Adrenal gland (tissue), 12 donors: Measurements from ENCODE around the gene ARHGAP6. TPM values are rescaled to one million over a fixed set of nuclear protein-coding genes. Genes with fewer than 3 reads are reported as not detected.

Experiments
- DNase-seq, 7 donors: peaks; one replicate each; pipeline ENCODE4 v3.0.0-alpha.2; 2019 to 2020
- H3K27ac ChIP-seq, 5 donors: fragments of 200-600 bp; sonication (generic) in 4 of 5; 1 replicate in 3 of 5; 2 replicates in 2 of 5; pipeline versions ENCODE4 v1.5.1 to v1.8.0; 2016 to 2020; ENCODE audit warnings: mild to moderate bottlenecking in 1 of 5
- H3K27me3 ChIP-seq: fragments of 200-600 bp; 2 replicates; pipeline ENCODE4 v1.8.0; 2021
- H3K36me3 ChIP-seq, 2 donors: fragments of 200-600 bp; replicated peaks in 1 of 2; 1 replicate in 1 of 2; 2 replicates in 1 of 2; pipeline versions ENCODE4 v1.5.1 to v1.8.0; 2018 to 2022
- H3K4me1 ChIP-seq, 2 donors: fragments of 200-600 bp; replicated peaks in 1 of 2; 1 replicate in 1 of 2; 2 replicates in 1 of 2; pipeline versions ENCODE4 v1.5.1 to v1.8.0; 2018 to 2021
- H3K4me3 ChIP-seq, 4 donors: fragments of 200-600 bp; sonication (generic) in 3 of 4; one replicate each; pipeline ENCODE4 v1.5.1; 2016 to 2018
- H3K9me3 ChIP-seq, 3 donors: fragments of 200-600 bp; sonication (generic) in 1 of 3; replicated peaks in 1 of 3; 1 replicate in 2 of 3; 2 replicates in 1 of 3; pipeline versions ENCODE4 v1.5.1 to v1.8.0; 2016 to 2021
- POLR2A ChIP-seq, 2 donors: fragments of 450-650 bp; IDR thresholded peaks; one replicate each; pipeline ENCODE4 v1.6.1; 2017; ENCODE audit warnings: antibody characterized with exemption in 2 of 2, mild to moderate bottlenecking in 2 of 2, moderate library complexity in 1 of 2
- WGBS, 4 donors: extraction: QIAGEN DNeasy Blood & Tissue Kit in 2 of 4; methylation state at CpG; one replicate each; pipeline versions ENCODE4 v1.1.5 to v1.1.7; 2013 to 2017; 5-methylcytosine and 5-hydroxymethylcytosine counted together
- intact Hi-C, 2 donors: fragments of 100-400 bp; cut with DNase I; formaldehyde crosslinking; loops; one replicate each; pipeline versions ENCODE4 v1.14.1 to v1.15.0; 2022 to 2023
- polyA plus RNA-seq, 3 donors: library from polyadenylated mRNA; stranded (reverse); fragments of 200-250 nt in 2 of 3; fragments of 350-450 nt in 1 of 3; fragmentation: Illumina TruSeq in 1 of 3; extraction: RNeasy Lipid Tissue Mini Kit (QIAGEN cat#74804) in 1 of 3; gene quantifications; one replicate each; pipeline ENCODE4 v1.2.3, GENCODE V29; 2013 to 2014
- total RNA-seq, 9 donors: library from RNA; depleted of rRNA in 4 of 9; stranded (reverse); fragments of >200 nt in 4 of 9; fragments of 120-200 nt in 1 of 9; fragmentation: NEBNext Ultra II Directional in 1 of 9; extraction: Animal tissue kit (Norgen Biotek cat#: 25700) in 1 of 9; gene quantifications; one replicate each; pipeline versions ENCODE4 v1.1.0 to v1.2.4, GENCODE V29; 2013 to 2023
- TF ChIP-seq, protein P1 (sequence below), 6 experiments: fragments of 450-650 bp in 4 of 6; fragments of 200-600 bp in 2 of 6; sonication (generic) in 1 of 6; IDR thresholded peaks; 1 replicate in 5 of 6; 2 replicates in 1 of 6; pipeline versions ENCODE4 v1.5.1 to v1.8.0; 2016 to 2021; ENCODE audit warnings: antibody characterized with exemption in 6 of 6, mild to moderate bottlenecking in 2 of 6, moderate library complexity in 1 of 6
- donor health status: healthy with polysubstance abuse.
- donor health status: Bipolar disorder and iron deficiency.
- donor health status: DM: yes; HTN: yes; CAD: no.
- donor health status: DM: no; HTN: no; CAD: no.
- donor health status: DM: no; HTN: no; CAD: no.
- donor health status: DM: yes; HTN: yes; CAD: no.

Gene ARHGAP6
- total and polyA plus RNA-seq, 12 donors, result 0.78 to 4.2 (median 2.7) TPM

DNA sequence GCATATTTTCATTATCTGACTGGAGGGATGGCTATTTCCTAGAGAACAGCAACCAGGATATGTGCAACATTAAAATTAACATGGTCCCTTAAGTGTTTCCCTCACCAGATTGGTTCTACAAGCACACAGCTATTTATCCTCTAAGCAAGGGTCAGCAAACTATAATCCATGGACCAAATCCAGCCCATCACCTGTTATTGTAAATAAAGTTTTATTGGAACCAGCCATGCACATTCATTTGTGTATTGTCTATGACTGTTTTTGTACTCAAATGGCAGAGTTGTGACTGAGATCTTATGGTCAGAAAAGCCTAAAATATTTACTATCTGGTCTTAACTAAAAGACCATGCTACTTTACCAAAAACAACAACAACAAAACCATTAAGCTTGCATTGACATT is 294.6 kb downstream of the ARHGAP6 start:
- Histone ChIP-seq H3K36me3 (no peaks in the 10 kb centered on the region), H3K27ac (no peak overlapping the region), H3K27me3 (no peaks in the 10 kb centered on the region), H3K9me3 (no peaks in the 10 kb centered on the region), H3K4me3 (no peak overlapping the region), H3K4me1 (no peaks in the 10 kb centered on the region)
- intact Hi-C loops, result no loop called here
- no peak for DNase-seq
- no peak for TF ChIP-seq POLR2A (IDR thresholded peaks at IDR 0.05)
- TF ChIP-seq, protein P1, sequence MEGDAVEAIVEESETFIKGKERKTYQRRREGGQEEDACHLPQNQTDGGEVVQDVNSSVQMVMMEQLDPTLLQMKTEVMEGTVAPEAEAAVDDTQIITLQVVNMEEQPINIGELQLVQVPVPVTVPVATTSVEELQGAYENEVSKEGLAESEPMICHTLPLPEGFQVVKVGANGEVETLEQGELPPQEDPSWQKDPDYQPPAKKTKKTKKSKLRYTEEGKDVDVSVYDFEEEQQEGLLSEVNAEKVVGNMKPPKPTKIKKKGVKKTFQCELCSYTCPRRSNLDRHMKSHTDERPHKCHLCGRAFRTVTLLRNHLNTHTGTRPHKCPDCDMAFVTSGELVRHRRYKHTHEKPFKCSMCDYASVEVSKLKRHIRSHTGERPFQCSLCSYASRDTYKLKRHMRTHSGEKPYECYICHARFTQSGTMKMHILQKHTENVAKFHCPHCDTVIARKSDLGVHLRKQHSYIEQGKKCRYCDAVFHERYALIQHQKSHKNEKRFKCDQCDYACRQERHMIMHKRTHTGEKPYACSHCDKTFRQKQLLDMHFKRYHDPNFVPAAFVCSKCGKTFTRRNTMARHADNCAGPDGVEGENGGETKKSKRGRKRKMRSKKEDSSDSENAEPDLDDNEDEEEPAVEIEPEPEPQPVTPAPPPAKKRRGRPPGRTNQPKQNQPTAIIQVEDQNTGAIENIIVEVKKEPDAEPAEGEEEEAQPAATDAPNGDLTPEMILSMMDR (IDR thresholded peaks at IDR 0.05), result no peak

DNA sequence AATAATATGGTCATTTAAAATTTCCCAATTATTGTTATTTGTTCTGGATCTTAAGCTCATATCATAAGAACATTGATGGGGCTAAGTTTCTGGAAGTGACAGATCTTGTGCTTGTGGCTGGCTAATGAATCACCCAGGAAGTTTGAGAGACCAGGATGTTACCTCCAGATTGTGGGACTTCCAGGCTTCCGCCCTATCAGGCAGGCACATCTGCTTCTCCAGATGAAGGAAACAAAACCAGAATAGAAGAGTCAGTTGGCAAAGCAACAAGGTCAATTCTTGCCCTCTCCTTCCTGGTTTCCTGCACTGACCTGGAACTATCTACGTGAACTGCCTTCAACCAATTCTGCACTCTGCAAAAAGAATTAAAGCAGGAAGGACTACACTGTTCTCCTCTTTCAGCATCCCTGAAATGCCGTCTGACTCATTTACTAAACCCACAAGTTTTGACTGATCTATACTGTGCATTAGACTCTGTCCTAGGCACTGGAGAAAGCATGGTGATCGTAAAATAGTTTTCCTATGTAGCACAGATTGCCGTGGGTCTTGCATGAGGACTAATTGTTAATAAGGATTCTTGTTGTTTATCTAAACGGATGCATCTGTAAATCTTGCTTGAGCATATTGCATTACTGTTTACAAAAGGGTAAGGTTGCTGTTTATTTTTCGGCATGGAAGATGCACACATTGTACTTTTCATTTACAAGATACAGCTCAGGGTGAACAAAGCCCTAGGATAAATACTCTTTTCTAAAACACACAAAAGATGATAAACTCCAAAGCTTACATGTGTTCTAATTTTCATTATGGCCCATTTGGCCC is 297.9 kb downstream of the ARHGAP6 start:
- Histone ChIP-seq H3K27ac (peak overlapping the region in 1 of 5 donors; percentile 17), H3K36me3 (no peaks in the 10 kb centered on the region), H3K9me3 (no peaks in the 10 kb centered on the region), H3K27me3 (peaks cover 2% of the 10 kb centered on the region), H3K4me1 (no peaks in the 10 kb centered on the region), H3K4me3 (no peak overlapping the region)
- peak in 1 of 7 donors; percentile 15 for DNase-seq
- intact Hi-C loops, result no loop called here
- WGBS, 4 donors, result 40 to 60% (median 57%) methylated on average over 7 of the region's 7 CpGs
- no peak for TF ChIP-seq POLR2A (IDR thresholded peaks at IDR 0.05)
- TF ChIP-seq, protein P1 (IDR thresholded peaks at IDR 0.05), result no peak

DNA sequence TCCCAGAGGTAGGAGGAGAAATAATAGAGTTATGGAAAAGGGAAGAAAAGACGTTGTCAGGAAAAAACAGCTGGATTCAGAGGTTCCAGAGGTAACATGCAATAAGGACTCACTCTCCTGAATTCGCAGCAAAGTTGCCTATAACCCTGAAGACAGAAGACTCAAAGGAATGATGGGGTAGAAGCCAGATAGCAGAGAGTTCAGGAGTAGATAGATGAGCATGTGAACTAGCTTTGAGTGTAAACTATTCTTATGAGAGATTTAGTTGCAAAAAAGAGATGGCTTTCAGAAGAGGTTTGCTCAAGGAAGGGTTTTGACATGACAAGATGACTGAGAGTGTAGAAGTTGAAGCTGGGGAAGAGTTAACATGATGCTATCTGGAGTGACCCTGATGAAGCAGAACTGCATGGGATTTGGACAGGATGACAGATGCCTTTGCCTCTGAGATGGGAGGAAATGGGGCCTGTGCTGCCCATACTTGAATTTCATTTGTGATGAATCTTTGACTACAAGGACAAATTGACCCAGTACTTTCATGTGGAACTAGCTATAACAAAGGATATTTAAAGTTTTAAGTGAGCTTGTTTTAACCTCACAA is 298.6 kb downstream of the ARHGAP6 start:
- Histone ChIP-seq H3K27ac (peak overlapping the region in 1 of 5 donors; percentile 24), H3K4me1 (no peaks in the 10 kb centered on the region), H3K4me3 (no peak overlapping the region), H3K36me3 (no peaks in the 10 kb centered on the region), H3K9me3 (no peaks in the 10 kb centered on the region), H3K27me3 (peaks cover 2% of the 10 kb centered on the region)
- 42 to 67% (median 48%) methylated on average over 2 of the region's 2 CpGs for WGBS, 4 donors
- intact Hi-C loops, result no loop called here
- TF ChIP-seq, protein P1 (IDR thresholded peaks at IDR 0.05), result no peak
- no peak for TF ChIP-seq POLR2A (IDR thresholded peaks at IDR 0.05)
- DNase-seq, result no peak

DNA sequence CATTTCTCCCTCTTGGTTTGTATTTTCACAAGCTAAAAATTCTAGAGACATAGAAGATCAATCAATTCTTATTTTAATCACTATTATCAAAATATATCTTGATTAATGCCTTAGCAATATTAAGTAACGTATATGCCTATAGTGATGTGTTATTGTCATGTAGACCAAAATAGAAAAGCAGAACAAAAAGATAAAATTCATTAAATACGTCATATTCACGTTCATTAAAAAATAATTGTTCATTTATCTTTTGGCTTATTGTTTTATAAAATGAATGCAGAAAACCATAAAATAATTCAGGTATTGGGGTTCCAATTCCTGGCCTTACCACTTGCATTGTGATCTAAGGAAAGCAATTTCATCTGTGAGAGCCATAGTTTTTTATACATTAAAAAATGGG is 300.3 kb downstream of the ARHGAP6 start:
- TF ChIP-seq, protein P1 (IDR thresholded peaks at IDR 0.05), result no peak
- TF ChIP-seq POLR2A (IDR thresholded peaks at IDR 0.05), result no peak
- H3K27ac ChIP-seq, result no peak overlapping the region
- no peaks in the 10 kb centered on the region for H3K9me3 ChIP-seq
- no peaks in the 10 kb centered on the region for H3K4me1 ChIP-seq
- no peak for DNase-seq
- H3K27me3 ChIP-seq, result peaks cover 2% of the 10 kb centered on the region
- no peaks in the 10 kb centered on the region for H3K36me3 ChIP-seq
- intact Hi-C loops, result no loop called here
- H3K4me3 ChIP-seq, result no peak overlapping the region
- WGBS, 4 donors, result 66 to 77% (median 71%) methylated on average over 3 of the region's 3 CpGs
